HepG2 (cell line): ENCODE data around the gene ANAPC2. TPM values are rescaled to one million over a fixed set of nuclear protein-coding genes. Genes with fewer than 3 reads are reported as not detected.
A peak's percentile ranks its signal among the peaks of the same experiment; 100 is the strongest.

Experiments used
- ATAC-seq: fragments of 200-7000 bp; cut with Tn5 transposase; 3 replicates; pipeline ENCODE4 v1.9.1; 2020; ENCODE audit warnings: mild to moderate bottlenecking, moderate library complexity
- BruUV-seq: library from RNA; stranded (reverse); fragments of 400-500 nt; replicated peaks from 2 replicates; lab custom pipeline; 2021; lab: Mats Ljungman, UMichigan
- CTCF ChIA-PET: fragments of 300-600 bp; formaldehyde crosslinking; extraction: SDS; loops from one replicate; lab custom pipeline; 2021; ENCODE audit warnings: low total read pairs, inconsistent platforms, low intra/inter-chr PET ratio; lab: Yijun Ruan, JAX
- POLR2A ChIA-PET: fragments of 350-600 bp; sonication (Branson Sonifier 250); formaldehyde crosslinking; loops from one replicate; lab custom pipeline; 2020; ENCODE audit warnings: antibody characterized with exemption, inconsistent platforms; lab: Yijun Ruan, JAX
- DNase-seq: peaks from one replicate; pipeline ENCODE4 v3.0.0-alpha.2; 2015; ENCODE audit warnings: low spot score
- FAIRE-seq: peaks from 3 replicates; lab custom pipeline; 2011; peaks lifted over from hg19 to GRCh38; lab: Jason Lieb, UNC
- H2AFZ ChIP-seq: one replicate; pipeline ENCODE4 v1.6.1; 2011; ENCODE audit warnings: low read length, inconsistent platforms
- H3K27ac ChIP-seq: fragments of 300-600 bp; 3 replicates; pipeline ENCODE4 v1.8.0; 2011; ENCODE audit warnings: mixed run types, mild to moderate bottlenecking, mixed read lengths, low read length, inconsistent platforms; ENCODE audit not compliant: insufficient read depth; ENCODE audit errors: extremely low read length
- H3K27me3 ChIP-seq, 2 experiments: fragments of 200-600 bp in 1 of 2; 2 replicates in 1 of 2; 3 replicates in 1 of 2; pipeline versions ENCODE4 v1.6.0 to v1.8.0; 2011; ENCODE audit warnings: low read length in 2 of 2, mild to moderate bottlenecking in 2 of 2, moderate library complexity in 2 of 2, inconsistent platforms in 1 of 2; ENCODE audit not compliant: insufficient read depth in 2 of 2, control insufficient read depth in 1 of 2
- H3K36me3 ChIP-seq, 2 experiments: fragments of 200-600 bp in 1 of 2; replicated peaks in 1 of 2; 2 replicates in 1 of 2; 3 replicates in 1 of 2; pipeline versions ENCODE4 v1.5.1 to v1.8.0; 2011; ENCODE audit warnings: low read length in 2 of 2, inconsistent platforms in 1 of 2; ENCODE audit not compliant: insufficient read depth in 2 of 2, control insufficient read depth in 1 of 2
- H3K4me1 ChIP-seq: 2 replicates; pipeline ENCODE4 v1.5.1; 2012; ENCODE audit warnings: low read length, inconsistent platforms; ENCODE audit not compliant: insufficient read depth
- H3K4me2 ChIP-seq: 2 replicates; pipeline ENCODE4 v1.6.0; 2011; ENCODE audit warnings: low read depth, low read length, inconsistent platforms
- H3K4me3 ChIP-seq, 3 experiments: fragments of 200-600 bp in 1 of 3; sonication (generic), shearing (Covaris generic) in 1 of 3; replicated peaks in 1 of 3; 2 replicates each; pipeline ENCODE4 v1.5.1; 2011 to 2016; ENCODE audit warnings: low read length in 3 of 3, inconsistent platforms in 2 of 3, low read depth in 2 of 3, mild to moderate bottlenecking in 2 of 3, control low read depth in 1 of 3, mixed read lengths in 1 of 3; ENCODE audit not compliant: insufficient read depth in 1 of 3
- H3K79me2 ChIP-seq: one replicate; pipeline ENCODE4 v1.6.1; 2011; ENCODE audit warnings: low read length, inconsistent platforms; ENCODE audit not compliant: insufficient read depth
- H3K9ac ChIP-seq: 2 replicates; pipeline ENCODE4 v1.6.0; 2011; ENCODE audit warnings: mild to moderate bottlenecking, low read depth, low read length, inconsistent platforms; ENCODE audit not compliant: insufficient read depth
- H3K9me3 ChIP-seq: 2 replicates; pipeline ENCODE4 v1.5.1; 2012; ENCODE audit warnings: mild to moderate bottlenecking, low read length
- H4K20me1 ChIP-seq: 2 replicates; pipeline ENCODE4 v1.6.0; 2011; ENCODE audit warnings: inconsistent platforms, mild to moderate bottlenecking, low read length, moderate library complexity; ENCODE audit not compliant: insufficient read depth
- DRAP1 ChIP-seq: IDR thresholded peaks from 2 replicates; pipeline ENCODE4 v1.6.1; 2016; ENCODE audit warnings: missing genetic modification reagents, missing compliant biosample characterization
- SNAPC5 ChIP-seq: sonication (generic); formaldehyde crosslinking; IDR thresholded peaks from 2 replicates; pipeline ENCODE4 v1.8.1; 2023; ENCODE audit warnings: mild to moderate bottlenecking, missing genetic modification reagents, borderline replicate concordance
- STAT5B ChIP-seq: sonication (generic); formaldehyde crosslinking; IDR thresholded peaks from 2 replicates; pipeline ENCODE4 v1.4.0; 2020; ENCODE audit warnings: missing genetic modification reagents
- TBP ChIP-seq: sonication (generic); formaldehyde crosslinking; IDR thresholded peaks from 2 replicates; pipeline ENCODE4 v1.5.0; 2020; ENCODE audit warnings: missing genetic modification reagents
- TOPORS ChIP-seq: sonication (generic); formaldehyde crosslinking; IDR thresholded peaks from 2 replicates; pipeline ENCODE4 v1.8.0; 2023; ENCODE audit warnings: mild to moderate bottlenecking, missing genetic modification reagents
- ZNF816 ChIP-seq: sonication (generic); formaldehyde crosslinking; IDR thresholded peaks from 2 replicates; pipeline ENCODE4 v1.8.0; 2022; ENCODE audit warnings: missing genetic modification reagents, mild to moderate bottlenecking, borderline replicate concordance
- WGBS: methylation state at CpG from one replicate; pipeline ENCODE4 v1.1.6; 2017; ENCODE audit warnings: low lambda C conversion rate; 5-methylcytosine and 5-hydroxymethylcytosine counted together
- in situ Hi-C: cut with HindIII; loops from 2 replicates; pipeline ENCODE4 v1.10.0; 2017; ENCODE audit warnings: low pct_unique_long_range_greater_than_20kb; ENCODE audit not compliant: extremely low pct_ligation_motif_present
- intact Hi-C: fragments of 100-400 bp; cut with micrococcal nuclease; formaldehyde crosslinking; loops from one replicate; pipeline ENCODE4 v1.10.0; 2022; ENCODE audit not compliant: unreplicated experiment
- polyA plus RNA-seq, 8 experiments: library from polyadenylated mRNA; depleted of rRNA in 3 of 8; stranded (reverse) in 7 of 8; unstranded in 1 of 8; fragments of >200 nt; fragmentation: Illumina TruSeq in 4 of 8; extraction: Trizol in 4 of 8; gene quantifications; 2 replicates each; pipeline versions ENCODE4 v1.2.1 to v1.2.3, GENCODE V29; 2011 to 2016; ENCODE audit warnings: low read depth in 4 of 8, missing spikeins in 1 of 8, mixed read lengths in 1 of 8; ENCODE audit not compliant: insufficient read depth in 1 of 8
- total RNA-seq, 5 experiments: library from RNA; depleted of rRNA; stranded (reverse); fragments of >200 nt; fragmentation: Illumina TruSeq; extraction: Trizol; gene quantifications; 2 replicates each; pipeline ENCODE4 v1.2.3, GENCODE V29; 2016; ENCODE audit warnings: low read depth in 1 of 5
- TF ChIP-seq, protein P1 (sequence below): sonication (generic); formaldehyde crosslinking; IDR thresholded peaks from 2 replicates; pipeline ENCODE4 v1.5.0; 2020; ENCODE audit warnings: mild to moderate bottlenecking, missing genetic modification reagents, moderate library complexity

Gene ANAPC2
- total and polyA plus RNA-seq, 2 of the 13 experiments (the other 11 are each of a cell fraction or from before 2014, with no cell fraction given), result 12.3 to 15.4 TPM

GRCh38 chr9:137171149-137171900, 17.0 kb downstream of the ANAPC2 start:
- CTCF ChIA-PET, result no interaction called here
- no peak overlapping the region for H3K4me2 ChIP-seq
- POLR2A ChIA-PET, result no interaction called here
- H4K20me1 ChIP-seq, result no peaks in the 10 kb centered on the region
- FAIRE-seq (no peak), ATAC-seq (no peak), DNase-seq (no peak)
- no TSS peak for BruUV-seq
- in situ Hi-C loops, result no loop called here
- H2AFZ ChIP-seq, result no peak overlapping the region
- H3K27me3 ChIP-seq, result peaks cover 7 to 52% of the 10 kb centered on the region in 2 experiments; a peak in 3 of 5 replicates
- no peaks in the 10 kb centered on the region for H3K36me3 ChIP-seq
- H3K9me3 ChIP-seq, result no peaks in the 10 kb centered on the region
- 33% methylated on average over 10 of the region's 22 CpGs for WGBS
- no peak overlapping the region for H3K4me3 ChIP-seq
- no peak overlapping the region for H3K27ac ChIP-seq
- no peaks in the 10 kb centered on the region for H3K79me2 ChIP-seq
- TF ChIP-seq SNAPC5, result no peak
- TF ChIP-seq, protein P1, sequence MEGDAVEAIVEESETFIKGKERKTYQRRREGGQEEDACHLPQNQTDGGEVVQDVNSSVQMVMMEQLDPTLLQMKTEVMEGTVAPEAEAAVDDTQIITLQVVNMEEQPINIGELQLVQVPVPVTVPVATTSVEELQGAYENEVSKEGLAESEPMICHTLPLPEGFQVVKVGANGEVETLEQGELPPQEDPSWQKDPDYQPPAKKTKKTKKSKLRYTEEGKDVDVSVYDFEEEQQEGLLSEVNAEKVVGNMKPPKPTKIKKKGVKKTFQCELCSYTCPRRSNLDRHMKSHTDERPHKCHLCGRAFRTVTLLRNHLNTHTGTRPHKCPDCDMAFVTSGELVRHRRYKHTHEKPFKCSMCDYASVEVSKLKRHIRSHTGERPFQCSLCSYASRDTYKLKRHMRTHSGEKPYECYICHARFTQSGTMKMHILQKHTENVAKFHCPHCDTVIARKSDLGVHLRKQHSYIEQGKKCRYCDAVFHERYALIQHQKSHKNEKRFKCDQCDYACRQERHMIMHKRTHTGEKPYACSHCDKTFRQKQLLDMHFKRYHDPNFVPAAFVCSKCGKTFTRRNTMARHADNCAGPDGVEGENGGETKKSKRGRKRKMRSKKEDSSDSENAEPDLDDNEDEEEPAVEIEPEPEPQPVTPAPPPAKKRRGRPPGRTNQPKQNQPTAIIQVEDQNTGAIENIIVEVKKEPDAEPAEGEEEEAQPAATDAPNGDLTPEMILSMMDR (CRISPR knock-in tag), result 0 out of 2 replicates have a peak, but pooled peaks have one; percentile 16
- no peak overlapping the region for H3K9ac ChIP-seq
- H3K4me1 ChIP-seq, result peaks cover 9% of the 10 kb centered on the region
- intact Hi-C loops, result loop anchor here (10.0 kb wide), 1 partner anchor 57 kb away; the partner anchor contains the start of gene DPP7

GRCh38 chr9:137170486-137171148, 17.7 kb downstream of the ANAPC2 start:
- POLR2A ChIA-PET, result interaction anchor here (1.7 kb wide), 1 partner anchor 19 kb away, joined by 5 read pairs; no protein-coding TSS in a partner anchor
- H3K79me2 ChIP-seq, result no peaks in the 10 kb centered on the region
- H2AFZ ChIP-seq, result no peak overlapping the region
- 30% methylated on average over 9 of the region's 14 CpGs for WGBS
- no peak overlapping the region for H3K27ac ChIP-seq
- DNase-seq (no peak), FAIRE-seq (no peak), ATAC-seq (no peak)
- H3K27me3 ChIP-seq, result peaks cover 9 to 59% of the 10 kb centered on the region in 2 experiments; a peak in 3 of 5 replicates
- peaks cover 9% of the 10 kb centered on the region for H3K4me1 ChIP-seq
- in situ Hi-C loops (no loop called here), intact Hi-C loops (loop anchor here (10.0 kb wide), 1 partner anchor 56 kb away; the partner anchor contains the start of gene DPP7)
- H3K36me3 ChIP-seq, result no peaks in the 10 kb centered on the region
- H3K9me3 ChIP-seq, result no peaks in the 10 kb centered on the region
- no TSS peak for BruUV-seq
- CTCF ChIA-PET, result no interaction called here
- no peak overlapping the region; the same call in 1 of the 2 replicates for H3K4me2 ChIP-seq
- no peak overlapping the region for H3K9ac ChIP-seq
- TF ChIP-seq TBP (no peak), ZNF816 (no peak), DRAP1 (CRISPR knock-in tag) (no peak), TOPORS (CRISPR knock-in tag) (no peak), STAT5B (no peak)
- H3K4me3 ChIP-seq, result peak overlapping the region in 1 of 3 experiments; percentile 65; a peak in 1 of 6 replicates
- H4K20me1 ChIP-seq, result no peaks in the 10 kb centered on the region
